Measurements from ENCODE around the gene ISL2.

GRCh38 chr15:76359152-76359551 is 22.6 kb downstream of the ISL2 start:
- TF ChIP-seq, protein P1, sequence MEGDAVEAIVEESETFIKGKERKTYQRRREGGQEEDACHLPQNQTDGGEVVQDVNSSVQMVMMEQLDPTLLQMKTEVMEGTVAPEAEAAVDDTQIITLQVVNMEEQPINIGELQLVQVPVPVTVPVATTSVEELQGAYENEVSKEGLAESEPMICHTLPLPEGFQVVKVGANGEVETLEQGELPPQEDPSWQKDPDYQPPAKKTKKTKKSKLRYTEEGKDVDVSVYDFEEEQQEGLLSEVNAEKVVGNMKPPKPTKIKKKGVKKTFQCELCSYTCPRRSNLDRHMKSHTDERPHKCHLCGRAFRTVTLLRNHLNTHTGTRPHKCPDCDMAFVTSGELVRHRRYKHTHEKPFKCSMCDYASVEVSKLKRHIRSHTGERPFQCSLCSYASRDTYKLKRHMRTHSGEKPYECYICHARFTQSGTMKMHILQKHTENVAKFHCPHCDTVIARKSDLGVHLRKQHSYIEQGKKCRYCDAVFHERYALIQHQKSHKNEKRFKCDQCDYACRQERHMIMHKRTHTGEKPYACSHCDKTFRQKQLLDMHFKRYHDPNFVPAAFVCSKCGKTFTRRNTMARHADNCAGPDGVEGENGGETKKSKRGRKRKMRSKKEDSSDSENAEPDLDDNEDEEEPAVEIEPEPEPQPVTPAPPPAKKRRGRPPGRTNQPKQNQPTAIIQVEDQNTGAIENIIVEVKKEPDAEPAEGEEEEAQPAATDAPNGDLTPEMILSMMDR (optimal IDR thresholded peaks at IDR 0.05 in 1 of 3, IDR thresholded peaks at IDR 0.05 in 1 of 3, conservative IDR thresholded peaks at IDR 0.05 in 1 of 3; ENCODE audit: extremely low read depth in 1 of 3, insufficient read depth in 2 of 3, low read length in 3 of 3) = no peak
- no peak for TF ChIP-seq EZH2 (IDR thresholded peaks at IDR 0.05; ENCODE audit: low read length)

Measured in keratinocyte (primary cell).